Measurements from ENCODE around the gene KCNN3.

The KCNN3 gene

GRCh38 chr1:154669464-154670282 lies 200.4 kb downstream of the KCNN3 start:
- DNase-seq (ENCODE audit: low read depth): peak; percentile 54
- in situ Hi-C loops (cut with HindIII; ENCODE audit: low sequenced_read_pairs): no loop called here
- TF ChIP-seq CTCF (IDR thresholded peaks at IDR 0.05; ENCODE audit: low read depth, low read length, missing control alignments): peak; percentile 84
- H3K4me3 ChIP-seq (ENCODE audit: low read depth, low read length): no peak overlapping the region

- no peak for DNase-seq (ENCODE audit: low read depth)
- TF ChIP-seq CTCF (IDR thresholded peaks at IDR 0.05; ENCODE audit: low read depth, low read length, missing control alignments): no peak
- H3K4me3 ChIP-seq (ENCODE audit: low read depth, low read length): no peak overlapping the region
- in situ Hi-C loops (cut with HindIII; ENCODE audit: low sequenced_read_pairs): no loop called here
These were observed 203.9 kb downstream of the KCNN3 start for GRCh38 chr1:154666051-154666790.

- no peak for TF ChIP-seq CTCF (IDR thresholded peaks at IDR 0.05; ENCODE audit: low read depth, low read length, missing control alignments)
- in situ Hi-C loops (cut with HindIII; ENCODE audit: low sequenced_read_pairs): no loop called here
- no peak for DNase-seq (ENCODE audit: low read depth)
- H3K4me3 ChIP-seq (ENCODE audit: low read depth, low read length): no peak overlapping the region
These were observed 205.6 kb downstream of the KCNN3 start for GRCh38 chr1:154664331-154665002.

GRCh38 chr1:154663471-154664060 lies 206.5 kb downstream of the KCNN3 start:
- no peak overlapping the region for H3K4me3 ChIP-seq (ENCODE audit: low read depth, low read length)
- TF ChIP-seq CTCF (IDR thresholded peaks at IDR 0.05; ENCODE audit: low read depth, low read length, missing control alignments): no peak
- DNase-seq (ENCODE audit: low read depth): no peak
- in situ Hi-C loops (cut with HindIII; ENCODE audit: low sequenced_read_pairs): no loop called here

- no peak for TF ChIP-seq CTCF (IDR thresholded peaks at IDR 0.05; ENCODE audit: low read depth, low read length, missing control alignments)
- DNase-seq (ENCODE audit: low read depth): no peak
- H3K4me3 ChIP-seq (ENCODE audit: low read depth, low read length): no peak overlapping the region
- in situ Hi-C loops (cut with HindIII; ENCODE audit: low sequenced_read_pairs): no loop called here
These were observed 209.0 kb downstream of the KCNN3 start for GRCh38 chr1:154661110-154661509.

Data from astrocyte of the cerebellum (primary cell).